GM21390 (cell line): Measurements from ENCODE around the gene NLK.

Experiments used
- ATAC-seq: cut with Tn5 transposase; IDR thresholded peaks from one replicate; pipeline ENCODE4 v1.9.1; 2021; ENCODE audit not compliant: unreplicated experiment

The NLK gene

GRCh38 chr17:28039251-28039650 is 3.2 kb upstream of the NLK start:
- ATAC-seq = no peak

- no peak for ATAC-seq
These were observed 2.1 kb upstream of the NLK start for GRCh38 chr17:28040406-28040805.

GRCh38 chr17:28041068-28041843 is 1.2 kb upstream of the NLK start:
- ATAC-seq = peak; percentile 81

- ATAC-seq = peak; percentile 16
These were observed 427 bp upstream of the NLK start for GRCh38 chr17:28041844-28042656.

- no peak for ATAC-seq
These were observed 329 bp downstream of the NLK start for GRCh38 chr17:28042721-28043291.

- ATAC-seq = no peak
These were observed 819 bp downstream of the NLK start for GRCh38 chr17:28043296-28043695.

- no peak for ATAC-seq
These were observed 1.3 kb downstream of the NLK start for GRCh38 chr17:28043741-28044140.

- ATAC-seq = no peak
These were observed 2.8 kb downstream of the NLK start for GRCh38 chr17:28045304-28045703.

- ATAC-seq = no peak
These were observed 3.8 kb downstream of the NLK start for GRCh38 chr17:28046034-28046825.

GRCh38 chr17:28047806-28048205 is 5.3 kb downstream of the NLK start:
- no peak for ATAC-seq

GRCh38 chr17:28049071-28049470 is 6.6 kb downstream of the NLK start:
- no peak for ATAC-seq

- no peak for ATAC-seq
These were observed 10.7 kb downstream of the NLK start for GRCh38 chr17:28053044-28053670.

GRCh38 chr17:28053725-28054124 is 11.2 kb downstream of the NLK start:
- no peak for ATAC-seq

GRCh38 chr17:28055546-28056275 is 13.2 kb downstream of the NLK start:
- no peak for ATAC-seq

GRCh38 chr17:28056276-28056620 is 13.8 kb downstream of the NLK start:
- ATAC-seq = no peak

- ATAC-seq = peak; percentile 76
These were observed 15.3 kb downstream of the NLK start for GRCh38 chr17:28057731-28058246.

GRCh38 chr17:28059675-28060074 is 17.2 kb downstream of the NLK start:
- no peak for ATAC-seq

- no peak for ATAC-seq
These were observed 23.2 kb downstream of the NLK start for GRCh38 chr17:28065706-28066105.

- ATAC-seq = no peak
These were observed 26.6 kb downstream of the NLK start for GRCh38 chr17:28069061-28069460.

GRCh38 chr17:28071179-28071578 is 28.7 kb downstream of the NLK start:
- ATAC-seq = no peak
